IMR-90 (cell line): ENCODE measurements around the gene SLC6A3. TPM values are rescaled to one million over a fixed set of nuclear protein-coding genes. Genes with fewer than 3 reads are reported as not detected.

ENCODE experiments used
- ATAC-seq: fragments of 200-7000 bp; cut with Tn5 transposase; 2 replicates; pipeline ENCODE4 v1.9.1; 2020; ENCODE audit warnings: low read depth, mild to moderate bottlenecking, moderate library complexity
- BruUV-seq: library from RNA; stranded (reverse); fragments of 400-500 nt; replicated peaks from 2 replicates; lab custom pipeline; 2021; lab: Mats Ljungman, UMichigan
- CTCF ChIA-PET: fragments of 300-600 bp; formaldehyde crosslinking; extraction: SDS; loops from one replicate; lab custom pipeline; 2021; ENCODE audit warnings: antibody characterized with exemption; lab: Yijun Ruan, JAX
- POLR2A ChIA-PET: fragments of 300-600 bp; sonication (Branson Sonifier 250); formaldehyde crosslinking; loops from one replicate; lab custom pipeline; 2022; ENCODE audit warnings: antibody characterized with exemption; ENCODE audit not compliant: unreplicated experiment; lab: Charles Lee
- DNase-seq: peaks from one replicate; pipeline ENCODE4 v3.0.0; 2013
- H2AFZ ChIP-seq: replicated peaks from 2 replicates; pipeline ENCODE3; 2013; ENCODE audit warnings: low read length, mild to moderate bottlenecking; ENCODE audit not compliant: poor library complexity
- H2AK5ac ChIP-seq: 2 replicates; pipeline ENCODE4 v1.6.1; 2013; ENCODE audit warnings: low read depth, low read length, inconsistent platforms
- H2AK9ac ChIP-seq: replicated peaks from 2 replicates; pipeline ENCODE3; 2013; ENCODE audit warnings: mild to moderate bottlenecking, low read depth, low read length, moderate library complexity; ENCODE audit not compliant: poor library complexity
- H2BK120ac ChIP-seq: 2 replicates; pipeline ENCODE4 v1.6.1; 2013; ENCODE audit warnings: low read depth, low read length, inconsistent platforms
- H2BK15ac ChIP-seq: 3 replicates; pipeline ENCODE4 v1.6.1; 2013; ENCODE audit warnings: low read depth, low read length, inconsistent platforms
- H2BK20ac ChIP-seq: 2 replicates; pipeline ENCODE4 v1.6.1; 2013; ENCODE audit warnings: low read depth, mild to moderate bottlenecking, inconsistent platforms, low read length, moderate library complexity
- H2BK5ac ChIP-seq: 2 replicates; pipeline ENCODE4 v1.6.1; 2013; ENCODE audit warnings: mild to moderate bottlenecking, low read depth, low read length, inconsistent platforms; ENCODE audit not compliant: poor library complexity, severe bottlenecking
- H3K14ac ChIP-seq: replicated peaks from 2 replicates; pipeline ENCODE4 v1.6.1; 2013; ENCODE audit warnings: low read depth, low read length, inconsistent platforms
- H3K18ac ChIP-seq: 2 replicates; pipeline ENCODE4 v1.6.1; 2013; ENCODE audit warnings: low read depth, low read length, control low read depth
- H3K23ac ChIP-seq: 2 replicates; pipeline ENCODE4 v1.6.1; 2013; ENCODE audit warnings: low read depth, low read length, inconsistent platforms
- H3K27ac ChIP-seq: 2 replicates; pipeline ENCODE4 v1.5.1; 2013; ENCODE audit warnings: mild to moderate bottlenecking, control low read depth, low read length; ENCODE audit not compliant: insufficient read depth
- H3K27me3 ChIP-seq: 2 replicates; pipeline ENCODE4 v1.6.1; 2013; ENCODE audit warnings: low read length; ENCODE audit not compliant: control insufficient read depth, insufficient read depth
- H3K36me3 ChIP-seq: 2 replicates; pipeline ENCODE4 v1.6.1; 2013; ENCODE audit warnings: low read length, mixed read lengths; ENCODE audit not compliant: control insufficient read depth, insufficient read depth
- H3K4ac ChIP-seq: 2 replicates; pipeline ENCODE4 v1.6.1; 2013; ENCODE audit warnings: low read depth, low read length, inconsistent platforms
- H3K4me1 ChIP-seq: 2 replicates; pipeline ENCODE4 v1.6.1; 2013; ENCODE audit warnings: low read length, mixed read lengths; ENCODE audit not compliant: control insufficient read depth, insufficient read depth
- H3K4me2 ChIP-seq: 2 replicates; pipeline ENCODE4 v1.6.1; 2013; ENCODE audit warnings: low read depth, mild to moderate bottlenecking, control low read depth, low read length, moderate library complexity
- H3K4me3 ChIP-seq: 2 replicates; pipeline ENCODE4 v1.5.1; 2013; ENCODE audit warnings: low read depth, mild to moderate bottlenecking, control low read depth, low read length, moderate library complexity; ENCODE audit not compliant: insufficient read depth
- H3K56ac ChIP-seq: 2 replicates; pipeline ENCODE4 v1.6.1; 2013; ENCODE audit warnings: low read length, inconsistent platforms; ENCODE audit not compliant: insufficient read depth; ENCODE audit errors: extremely low read depth
- H3K79me1 ChIP-seq, 2 experiments: 2 replicates each; pipeline ENCODE4 v1.6.1; 2013; ENCODE audit warnings: low read length in 2 of 2, inconsistent platforms in 1 of 2, low read depth in 1 of 2
- H3K9ac ChIP-seq: 2 replicates; pipeline ENCODE4 v1.6.1; 2013; ENCODE audit warnings: low read depth, low read length, control low read depth
- H3K9me1 ChIP-seq: 2 replicates; pipeline ENCODE4 v1.6.1; 2013; ENCODE audit warnings: low read length, inconsistent platforms; ENCODE audit not compliant: insufficient read depth
- H3K9me3 ChIP-seq: 2 replicates; pipeline ENCODE4 v1.6.1; 2013; ENCODE audit warnings: low read length; ENCODE audit not compliant: control insufficient read depth, insufficient read depth
- H4K20me1 ChIP-seq: 2 replicates; pipeline ENCODE4 v1.6.1; 2013; ENCODE audit warnings: low read length, inconsistent platforms; ENCODE audit not compliant: insufficient read depth
- H4K5ac ChIP-seq: 2 replicates; pipeline ENCODE4 v1.6.1; 2013; ENCODE audit warnings: mild to moderate bottlenecking, low read depth, low read length, control low read depth
- H4K8ac ChIP-seq, 2 experiments: 2 replicates each; pipeline ENCODE4 v1.6.1; 2013; ENCODE audit warnings: low read depth in 2 of 2, low read length in 2 of 2, control low read depth in 1 of 2, inconsistent platforms in 1 of 2
- H4K91ac ChIP-seq: 2 replicates; pipeline ENCODE4 v1.6.1; 2013; ENCODE audit warnings: low read depth, low read length, inconsistent platforms; ENCODE audit not compliant: insufficient read depth
- BHLHE40 ChIP-seq: fragments of 150-350 bp; IDR thresholded peaks from 2 replicates; pipeline ENCODE4 v1.6.1; 2016; ENCODE audit warnings: mild to moderate bottlenecking, low read depth, low read length
- CEBPB ChIP-seq: IDR thresholded peaks from 2 replicates; pipeline ENCODE4 v1.6.1; 2012; ENCODE audit warnings: low read depth, low read length, improper control_type of control experiment
- CHD1 ChIP-seq: IDR thresholded peaks from 2 replicates; pipeline ENCODE4 v1.6.1; 2012; ENCODE audit warnings: low read depth, low read length, improper control_type of control experiment
- CTCF ChIP-seq: conservative IDR thresholded peaks from 2 replicates; pipeline ENCODE4 v1.5.1; 2012; ENCODE audit warnings: mild to moderate bottlenecking, low read depth, low read length, improper control_type of control experiment
- ELK1 ChIP-seq: fragments of 150-350 bp; IDR thresholded peaks from 2 replicates; pipeline ENCODE4 v1.6.1; 2016; ENCODE audit warnings: low read depth, mild to moderate bottlenecking, low read length, moderate library complexity, borderline replicate concordance
- FOS ChIP-seq: fragments of 150-350 bp; IDR thresholded peaks from 2 replicates; pipeline ENCODE4 v1.6.1; 2016; ENCODE audit warnings: low read depth, low read length
- MAFK ChIP-seq: IDR thresholded peaks from 2 replicates; pipeline ENCODE4 v1.6.1; 2012; ENCODE audit warnings: low read depth, low read length, improper control_type of control experiment
- MAZ ChIP-seq: IDR thresholded peaks from 2 replicates; pipeline ENCODE4 v1.6.1; 2012; ENCODE audit warnings: low read depth, mild to moderate bottlenecking, low read length, improper control_type of control experiment, moderate library complexity, borderline replicate concordance
- MXI1 ChIP-seq: IDR thresholded peaks from 2 replicates; pipeline ENCODE4 v1.6.1; 2012; ENCODE audit warnings: low read depth, mild to moderate bottlenecking, low read length, moderate library complexity, borderline replicate concordance
- NFE2L2 ChIP-seq: fragments of 150-350 bp; IDR thresholded peaks from 2 replicates; pipeline ENCODE4 v1.6.1; 2016; ENCODE audit warnings: low read depth, mild to moderate bottlenecking, low read length
- POLR2A ChIP-seq: IDR thresholded peaks from 2 replicates; pipeline ENCODE4 v1.6.1; 2012; ENCODE audit warnings: mild to moderate bottlenecking, low read depth, low read length
- RAD21 ChIP-seq: IDR thresholded peaks from 2 replicates; pipeline ENCODE4 v1.6.1; 2012; ENCODE audit warnings: low read length, improper control_type of control experiment
- RCOR1 ChIP-seq: IDR thresholded peaks from 2 replicates; pipeline ENCODE4 v1.6.1; 2012; ENCODE audit warnings: mild to moderate bottlenecking, low read length, improper control_type of control experiment; ENCODE audit not compliant: insufficient replicate concordance
- RFX5 ChIP-seq: IDR thresholded peaks from 2 replicates; pipeline ENCODE4 v1.8.0; 2012; ENCODE audit warnings: low read depth, mild to moderate bottlenecking, low read length, moderate library complexity
- SMC3 ChIP-seq: fragments of 150-350 bp; IDR thresholded peaks from 2 replicates; pipeline ENCODE4 v1.6.1; 2016; ENCODE audit warnings: low read depth, mild to moderate bottlenecking, antibody characterized with exemption, low read length, moderate library complexity
- USF2 ChIP-seq: fragments of 150-350 bp; IDR thresholded peaks from 2 replicates; pipeline ENCODE4 v1.6.1; 2017; ENCODE audit warnings: mild to moderate bottlenecking, antibody characterized with exemption, low read length, low read depth
- WGBS, 2 experiments: methylation state at CpG; one replicate each; pipeline versions ENCODE4 v1.1.5 to v1.1.7; 2013; ENCODE audit warnings: missing lambda C conversion rate in 2 of 2; ENCODE audit not compliant: insufficient read length in 1 of 2; ENCODE audit errors: extremely low coverage in 2 of 2; 5-methylcytosine and 5-hydroxymethylcytosine counted together
- dilution Hi-C: fragments of 300-500 bp; cut with HindIII; formaldehyde crosslinking; loops from one replicate; pipeline ENCODE4 v1.14.3; 2018; ENCODE audit warnings: low sequenced_read_pairs; ENCODE audit not compliant: unreplicated experiment
- in situ Hi-C: fragments of 300-500 bp; cut with MboI; formaldehyde crosslinking; loops from 3 replicates; pipeline ENCODE4 v1.14.3; 2019; ENCODE audit warnings: low sequenced_read_pairs, inconsistent platforms, mixed read lengths
- intact Hi-C: fragments of 100-400 bp; cut with micrococcal nuclease; formaldehyde crosslinking; loops from 2 replicates; pipeline ENCODE4 v1.10.0; 2022
- polyA plus RNA-seq, 3 experiments: library from polyadenylated mRNA; depleted of rRNA; stranded (reverse); fragments of >200 nt; gene quantifications; 2 replicates each; pipeline ENCODE4 v1.2.3, GENCODE V29; 2012; ENCODE audit warnings: low replicate concordance in 1 of 3
- total RNA-seq: library from RNA; depleted of rRNA; stranded (reverse); fragments of >200 nt; gene quantifications from 2 replicates; pipeline ENCODE4 v1.2.3, GENCODE V29; 2012

The SLC6A3 gene
- total and polyA plus RNA-seq, 2 of the 4 experiments (the other 2 are of a cell fraction), result not detected

GRCh38 chr5:1400936-1401335 lies 44.3 kb downstream of the SLC6A3 start:
- no peaks in the 10 kb centered on the region for H4K20me1 ChIP-seq
- H3K36me3 ChIP-seq, result no peaks in the 10 kb centered on the region
- H2BK5ac ChIP-seq, result no peak overlapping the region
- TF ChIP-seq FOS (no peak), BHLHE40 (no peak), MAZ (no peak), USF2 (no peak), POLR2A (no peak), ELK1 (no peak), RCOR1 (no peak), RAD21 (no peak), RFX5 (no peak), MXI1 (no peak), MAFK (no peak), SMC3 (no peak), NFE2L2 (no peak), CEBPB (no peak), CTCF (no peak), CHD1 (no peak)
- H2AK5ac ChIP-seq, result no peak overlapping the region
- H2BK15ac ChIP-seq, result no peak overlapping the region
- H3K4me2 ChIP-seq, result no peak overlapping the region
- WGBS, 2 experiments, result 64% methylated on average over 9 of the region's 12 CpGs; no CpG with 5 or more reads in 1 of the 2 experiments
- ATAC-seq (no peak), DNase-seq (no peak)
- no peak overlapping the region for H3K4me3 ChIP-seq
- no peak overlapping the region for H2BK120ac ChIP-seq
- H4K91ac ChIP-seq, result no peak overlapping the region
- no peak overlapping the region for H2AFZ ChIP-seq
- ChIA-PET POLR2A (no interaction called here), CTCF (no interaction called here)
- H3K9me3 ChIP-seq, result peaks cover 5% of the 10 kb centered on the region
- in situ Hi-C loops, result no loop called here
- no peak overlapping the region for H4K5ac ChIP-seq
- no peak overlapping the region for H3K9ac ChIP-seq
- no peak overlapping the region for H2AK9ac ChIP-seq
- no peak overlapping the region for H3K23ac ChIP-seq
- no peaks in the 10 kb centered on the region for H3K9me1 ChIP-seq
- no peak overlapping the region for H3K14ac ChIP-seq
- intact Hi-C loops, result no loop called here
- dilution Hi-C loops, result no loop called here
- H4K8ac ChIP-seq, result no peak overlapping the region
- no peak overlapping the region for H2BK20ac ChIP-seq
- H3K27ac ChIP-seq, result no peak overlapping the region
- H3K4ac ChIP-seq, result no peak overlapping the region
- no peaks in the 10 kb centered on the region for H3K4me1 ChIP-seq
- no peaks in the 10 kb centered on the region for H3K79me1 ChIP-seq
- BruUV-seq, result no TSS peak
- no peak overlapping the region for H3K56ac ChIP-seq
- H3K27me3 ChIP-seq, result peaks cover 13% of the 10 kb centered on the region; the same call in 1 of the 2 replicates
- H3K18ac ChIP-seq, result no peak overlapping the region
